Psoas muscle (tissue), 8 donors: ENCODE measurements around the gene EPHB1. TPM values are rescaled to one million over a fixed set of nuclear protein-coding genes. Genes with fewer than 3 reads are reported as not detected.

ENCODE experiments used
- ATAC-seq, 4 donors: fragments of 200-7000 bp; cut with Tn5 transposase; one replicate each; pipeline ENCODE4 v1.9.1; 2020; ENCODE audit warnings: moderate library complexity in 3 of 4, mild to moderate bottlenecking in 2 of 4
- DNase-seq, 2 donors: peaks; one replicate each; pipeline ENCODE4 v3.0.0-alpha.2; 2020
- H3K27ac ChIP-seq: fragments of 200-600 bp; one replicate; pipeline ENCODE4 v1.8.0; 2022
- H3K27me3 ChIP-seq, 3 donors: fragments of 200-600 bp in 1 of 3; one replicate each; pipeline versions ENCODE4 v1.6.1 to v1.8.0; 2013 to 2022; ENCODE audit warnings: low read length in 2 of 3, mild to moderate bottlenecking in 2 of 3, moderate library complexity in 1 of 3; ENCODE audit not compliant: insufficient read depth in 3 of 3
- H3K36me3 ChIP-seq, 2 donors: fragments of 200-600 bp in 1 of 2; one replicate each; pipeline versions ENCODE4 v1.6.1 to v1.8.0; 2013 to 2022; ENCODE audit warnings: low read depth in 1 of 2, mild to moderate bottlenecking in 1 of 2, moderate library complexity in 1 of 2; ENCODE audit not compliant: insufficient read depth in 1 of 2
- H3K4me1 ChIP-seq: fragments of 200-600 bp; one replicate; pipeline ENCODE4 v1.8.0; 2022
- H3K4me3 ChIP-seq: fragments of 200-600 bp; one replicate; pipeline ENCODE4 v1.8.0; 2022; ENCODE audit warnings: mild to moderate bottlenecking
- H3K9me3 ChIP-seq: fragments of 200-600 bp; one replicate; pipeline ENCODE4 v1.8.0; 2022
- CTCF ChIP-seq: fragments of 200-600 bp; IDR thresholded peaks from one replicate; pipeline ENCODE4 v1.8.0; 2022; ENCODE audit warnings: antibody characterized with exemption
- WGBS, 3 donors: extraction: QIAGEN DNeasy Blood & Tissue Kit; methylation state at CpG; one replicate each; pipeline versions ENCODE4 v1.1.6 to v1.1.7; 2013; 5-methylcytosine and 5-hydroxymethylcytosine counted together
- intact Hi-C, 2 donors: fragments of 100-400 bp; cut with DNase I; formaldehyde crosslinking; loops; one replicate each; pipeline versions ENCODE4 v1.11.0 to v1.14.2; 2022
- polyA plus RNA-seq, 3 donors: library from polyadenylated mRNA; stranded (reverse); fragments of 200-250 nt; gene quantifications; one replicate each; pipeline ENCODE4 v1.2.3, GENCODE V29; 2013
- total RNA-seq, 4 donors: library from RNA; stranded (reverse); fragmentation: NEBNext Ultra II Directional in 2 of 4; extraction: Animal tissue kit (Norgen Biotek cat#: 25700) in 2 of 4; gene quantifications; one replicate each; pipeline versions ENCODE4 v1.2.1 to v1.2.4, GENCODE V29; 2021 to 2023
- donor health status: healthy with polysubstance abuse.
- donor health status: DM: no; HTN: no; CAD: no; lungs with moderate emphysema.
- donor health status: Bipolar disorder and iron deficiency.
- donor health status: healthy.
- donor health status: DM: yes; HTN: yes; CAD: no.
- donor health status: DM: no; HTN: no; CAD: no.
- donor health status: DM: no; HTN: no; CAD: no.
- donor health status: DM: yes; HTN: yes; CAD: no.

EPHB1 gene
- total and polyA plus RNA-seq, 7 donors, result 0.85 to 6.3 (median 2.0) TPM

DNA sequence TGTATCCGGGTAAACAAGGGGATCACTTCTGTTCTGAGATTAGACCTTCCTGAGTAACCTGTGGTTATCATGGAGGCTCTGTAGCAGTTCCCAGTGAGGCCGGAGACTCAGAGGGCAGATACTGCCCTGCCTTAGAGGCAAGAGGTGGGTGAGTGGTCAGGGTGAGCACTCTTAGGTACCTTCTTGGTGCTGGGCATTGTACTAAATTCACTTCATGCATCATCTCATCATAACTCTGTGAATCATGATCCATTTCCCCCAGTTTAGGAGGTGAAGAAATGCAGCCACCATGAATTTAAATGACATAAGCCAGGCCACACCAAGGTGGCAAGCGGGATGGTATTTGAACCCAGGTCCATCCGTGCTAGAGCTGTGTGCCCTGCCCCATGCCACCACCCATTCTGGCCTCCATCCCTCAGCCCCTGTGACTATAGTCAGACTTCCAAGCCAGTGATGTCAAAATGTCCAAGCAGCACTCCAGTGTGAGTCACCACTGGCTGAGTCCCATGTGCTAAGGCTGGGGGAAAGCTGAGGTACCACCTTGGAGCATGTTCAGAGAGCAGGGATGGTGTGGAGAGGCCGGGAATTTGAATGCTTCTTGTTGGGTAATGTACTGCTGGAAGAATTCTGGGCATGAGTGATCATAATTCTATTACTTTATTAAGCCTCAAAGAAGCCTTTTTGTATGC is 88.8 kb downstream of the EPHB1 start:
- no peaks in the 10 kb centered on the region for H3K4me1 ChIP-seq
- 74 to 84% (median 83%) methylated on average over 5 of the region's 5 CpGs for WGBS, 3 donors
- H3K27me3 ChIP-seq, result no peaks in the 10 kb centered on the region
- ATAC-seq, result peak; percentile 81 to 95 (median 88)
- TF ChIP-seq CTCF, result no peak
- H3K9me3 ChIP-seq, result no peaks in the 10 kb centered on the region
- intact Hi-C loops, result no loop called here
- no peak overlapping the region for H3K27ac ChIP-seq
- H3K36me3 ChIP-seq, result no peaks in the 10 kb centered on the region
- H3K4me3 ChIP-seq, result no peak overlapping the region
- peak; percentile 17 to 62 for DNase-seq

GRCh38 chr3:134885877-134886621 is 91.0 kb downstream of the EPHB1 start:
- intact Hi-C loops, result no loop called here
- H3K27ac ChIP-seq, result no peak overlapping the region
- H3K4me1 ChIP-seq, result no peaks in the 10 kb centered on the region
- TF ChIP-seq CTCF, result no peak
- H3K9me3 ChIP-seq, result no peaks in the 10 kb centered on the region
- no peaks in the 10 kb centered on the region for H3K36me3 ChIP-seq
- WGBS, 3 donors, result 72 to 74% (median 72%) methylated on average over 6 of the region's 6 CpGs
- DNase-seq (no peak), ATAC-seq (peak in 1 of 4 donors; percentile 40)
- no peaks in the 10 kb centered on the region for H3K27me3 ChIP-seq
- H3K4me3 ChIP-seq, result no peak overlapping the region

DNA sequence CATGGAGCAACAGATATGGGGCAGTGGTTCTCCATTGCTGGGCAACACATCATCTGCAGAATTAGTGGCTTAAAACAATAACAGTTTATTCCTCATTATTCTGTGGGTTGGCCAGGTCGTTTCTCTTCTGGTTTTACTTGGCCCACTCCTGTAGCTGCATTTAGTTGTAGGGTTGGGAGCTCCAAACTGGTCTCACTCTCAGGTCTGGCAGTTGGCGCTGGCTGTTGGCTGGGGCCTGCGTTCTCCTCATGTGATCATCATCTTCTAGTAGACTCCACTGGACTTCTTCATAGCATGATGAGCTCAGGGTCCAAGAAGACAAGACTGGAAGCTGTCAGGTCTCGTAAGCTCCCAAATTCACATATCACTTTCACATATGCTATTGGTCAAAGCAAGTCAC is 91.9 kb downstream of the EPHB1 start:
- no peak for DNase-seq

GRCh38 chr3:134887536-134887935 is 92.5 kb downstream of the EPHB1 start:
- ATAC-seq (no peak), DNase-seq (no peak)
- Histone ChIP-seq H3K4me1 (no peaks in the 10 kb centered on the region), H3K27ac (no peak overlapping the region), H3K36me3 (no peaks in the 10 kb centered on the region), H3K9me3 (no peaks in the 10 kb centered on the region), H3K27me3 (no peaks in the 10 kb centered on the region), H3K4me3 (no peak overlapping the region)
- intact Hi-C loops, result no loop called here
- TF ChIP-seq CTCF, result no peak

More for the DNA sequence above, 91.9 kb downstream of the EPHB1 start:
- TF ChIP-seq CTCF, result no peak
- no peaks in the 10 kb centered on the region for H3K36me3 ChIP-seq
- ATAC-seq, result no peak
- H3K9me3 ChIP-seq, result no peaks in the 10 kb centered on the region
- 69 to 80% (median 72%) methylated on average over 4 of the region's 4 CpGs for WGBS, 3 donors
- no peaks in the 10 kb centered on the region for H3K4me1 ChIP-seq
- H3K27ac ChIP-seq, result no peak overlapping the region
- H3K4me3 ChIP-seq, result no peak overlapping the region
- H3K27me3 ChIP-seq, result no peaks in the 10 kb centered on the region
- intact Hi-C loops, result no loop called here
